SIG-M5 treated with dmso at 0.1 percent for 504 hours (cell line): ENCODE measurements around the gene ZC3H12C.

Source experiments
- DNase-seq: peaks from one replicate; lab custom pipeline; 2025; ENCODE audit not compliant: unreplicated experiment; lab: John Stamatoyannopoulos, UW

Gene ZC3H12C

GRCh38 chr11:110147962-110148709 is 54.9 kb downstream of the ZC3H12C start:
- DNase-seq, result no peak

GRCh38 chr11:110148775-110149744 is 55.9 kb downstream of the ZC3H12C start:
- DNase-seq, result no peak

GRCh38 chr11:110152199-110152598 is 59.0 kb downstream of the ZC3H12C start:
- no peak for DNase-seq

GRCh38 chr11:110153474-110153873 is 60.3 kb downstream of the ZC3H12C start:
- no peak for DNase-seq

- no peak for DNase-seq
These were observed 63.3 kb downstream of the ZC3H12C start for GRCh38 chr11:110156503-110156902.

- DNase-seq, result no peak
These were observed 65.4 kb downstream of the ZC3H12C start for GRCh38 chr11:110158317-110159200.

- no peak for DNase-seq
These were observed 66.3 kb downstream of the ZC3H12C start for GRCh38 chr11:110159476-110159875.

GRCh38 chr11:110160016-110160415 is 66.8 kb downstream of the ZC3H12C start:
- no peak for DNase-seq

- no peak for DNase-seq
These were observed 67.2 kb downstream of the ZC3H12C start for GRCh38 chr11:110160437-110160836.

GRCh38 chr11:110161061-110161460 is 67.9 kb downstream of the ZC3H12C start:
- DNase-seq, result no peak

GRCh38 chr11:110162216-110162615 is 69.0 kb downstream of the ZC3H12C start:
- DNase-seq, result no peak

- no peak for DNase-seq
These were observed 72.1 kb downstream of the ZC3H12C start for GRCh38 chr11:110165039-110165925.

GRCh38 chr11:110168033-110168803 is 75.0 kb downstream of the ZC3H12C start:
- no peak for DNase-seq

- no peak for DNase-seq
These were observed 76.5 kb downstream of the ZC3H12C start for GRCh38 chr11:110169738-110170137.

- no peak for DNase-seq
These were observed 79.4 kb downstream of the ZC3H12C start for GRCh38 chr11:110172468-110173065.

- DNase-seq, result peak; percentile 6
These were observed 80.8 kb downstream of the ZC3H12C start for GRCh38 chr11:110173811-110174644.

GRCh38 chr11:110174645-110175310 is 81.6 kb downstream of the ZC3H12C start:
- no peak for DNase-seq
